ENCODE measurements around the gene FAM174C.

The FAM174C gene

DNA sequence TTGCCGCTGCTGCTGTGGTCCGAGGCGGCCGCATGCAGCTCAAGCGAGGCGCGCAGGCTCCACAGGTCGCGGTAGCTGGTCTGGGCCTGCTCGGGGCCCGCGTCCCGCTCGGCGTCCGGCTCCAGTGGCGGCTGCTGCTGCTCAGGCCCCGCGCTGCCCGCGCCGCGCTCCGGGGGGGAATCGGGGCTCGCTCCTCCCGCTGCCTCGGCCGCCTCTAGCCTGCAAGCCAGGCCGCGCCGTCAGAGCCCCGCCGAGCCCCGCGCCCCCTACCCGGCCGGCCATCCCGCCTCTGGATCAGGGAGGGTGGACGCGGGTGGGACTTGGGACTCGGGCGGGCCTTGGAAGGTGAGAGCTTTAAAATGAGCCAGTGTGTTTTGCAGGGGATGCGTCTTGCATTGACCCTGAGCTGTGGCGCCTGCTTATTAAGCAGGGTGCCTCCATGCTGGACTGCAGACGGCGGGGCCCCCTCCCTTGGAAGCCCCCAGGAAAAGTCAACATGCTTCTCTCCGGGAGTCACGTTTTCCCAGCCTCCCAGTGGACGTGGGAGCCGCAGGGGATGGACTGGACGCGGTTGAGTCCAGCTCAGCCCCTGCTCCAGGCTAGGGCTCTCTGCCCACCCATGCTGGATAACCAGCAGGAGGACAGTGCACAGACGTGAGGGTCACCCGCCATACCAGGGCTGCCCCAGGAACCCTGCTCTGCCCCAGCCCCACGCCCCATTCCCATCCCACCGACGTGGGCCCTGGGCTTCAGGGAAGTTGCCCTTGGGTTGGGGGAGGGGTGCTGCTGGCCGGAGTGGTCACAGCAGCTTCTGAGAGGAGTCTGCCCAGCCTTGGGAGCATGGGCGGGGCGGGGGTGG is 45.2 kb upstream of the FAM174C start:
- no peak overlapping the region for H3K4me3 ChIP-seq (ENCODE audit: low read length)
- TF ChIP-seq, protein P1, sequence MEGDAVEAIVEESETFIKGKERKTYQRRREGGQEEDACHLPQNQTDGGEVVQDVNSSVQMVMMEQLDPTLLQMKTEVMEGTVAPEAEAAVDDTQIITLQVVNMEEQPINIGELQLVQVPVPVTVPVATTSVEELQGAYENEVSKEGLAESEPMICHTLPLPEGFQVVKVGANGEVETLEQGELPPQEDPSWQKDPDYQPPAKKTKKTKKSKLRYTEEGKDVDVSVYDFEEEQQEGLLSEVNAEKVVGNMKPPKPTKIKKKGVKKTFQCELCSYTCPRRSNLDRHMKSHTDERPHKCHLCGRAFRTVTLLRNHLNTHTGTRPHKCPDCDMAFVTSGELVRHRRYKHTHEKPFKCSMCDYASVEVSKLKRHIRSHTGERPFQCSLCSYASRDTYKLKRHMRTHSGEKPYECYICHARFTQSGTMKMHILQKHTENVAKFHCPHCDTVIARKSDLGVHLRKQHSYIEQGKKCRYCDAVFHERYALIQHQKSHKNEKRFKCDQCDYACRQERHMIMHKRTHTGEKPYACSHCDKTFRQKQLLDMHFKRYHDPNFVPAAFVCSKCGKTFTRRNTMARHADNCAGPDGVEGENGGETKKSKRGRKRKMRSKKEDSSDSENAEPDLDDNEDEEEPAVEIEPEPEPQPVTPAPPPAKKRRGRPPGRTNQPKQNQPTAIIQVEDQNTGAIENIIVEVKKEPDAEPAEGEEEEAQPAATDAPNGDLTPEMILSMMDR (conservative IDR thresholded peaks at IDR 0.05; ENCODE audit: low read length) = no peak

DNA sequence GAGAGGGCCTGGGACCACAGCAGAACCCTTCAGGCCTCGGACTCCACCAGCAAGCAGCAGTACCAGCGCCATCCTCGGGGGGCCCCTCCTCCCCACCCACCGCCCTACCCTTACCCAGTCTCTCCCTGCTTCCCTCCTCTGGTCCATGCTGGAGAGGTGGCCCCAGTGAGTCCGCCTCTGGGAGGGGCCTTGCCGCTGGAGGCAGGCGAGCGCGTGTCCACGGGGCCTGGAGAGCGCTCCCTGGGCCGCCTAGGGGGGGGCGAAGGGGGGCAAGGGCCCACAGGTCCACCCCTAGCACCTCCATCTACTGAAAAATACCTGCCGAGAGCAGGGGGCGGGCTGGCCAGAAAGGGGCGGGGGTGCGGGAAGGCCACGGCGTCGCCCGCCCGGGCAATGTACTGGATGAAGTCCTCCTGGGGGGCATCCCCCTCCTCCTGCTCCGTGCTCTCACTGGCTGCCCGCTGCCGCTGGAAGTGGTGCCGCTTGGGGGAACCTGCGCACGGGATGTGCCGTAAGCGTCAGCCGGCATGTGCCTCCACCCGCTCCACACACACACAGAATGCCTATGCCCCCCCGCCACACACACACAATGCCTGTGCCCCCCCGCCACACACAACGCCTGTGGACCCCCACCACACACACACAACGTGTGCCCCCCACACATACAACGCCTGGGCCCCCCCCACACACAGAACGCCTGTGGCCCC is 44.4 kb upstream of the FAM174C start:
- DNase-seq (ENCODE audit: low read depth) = no peak
- TF ChIP-seq, protein P1 (conservative IDR thresholded peaks at IDR 0.05; ENCODE audit: low read length) = no peak
- no peak overlapping the region for H3K4me3 ChIP-seq (ENCODE audit: low read length)

More for the DNA sequence above, 45.2 kb upstream of the FAM174C start:
- DNase-seq (ENCODE audit: low read depth) = no peak

DNA sequence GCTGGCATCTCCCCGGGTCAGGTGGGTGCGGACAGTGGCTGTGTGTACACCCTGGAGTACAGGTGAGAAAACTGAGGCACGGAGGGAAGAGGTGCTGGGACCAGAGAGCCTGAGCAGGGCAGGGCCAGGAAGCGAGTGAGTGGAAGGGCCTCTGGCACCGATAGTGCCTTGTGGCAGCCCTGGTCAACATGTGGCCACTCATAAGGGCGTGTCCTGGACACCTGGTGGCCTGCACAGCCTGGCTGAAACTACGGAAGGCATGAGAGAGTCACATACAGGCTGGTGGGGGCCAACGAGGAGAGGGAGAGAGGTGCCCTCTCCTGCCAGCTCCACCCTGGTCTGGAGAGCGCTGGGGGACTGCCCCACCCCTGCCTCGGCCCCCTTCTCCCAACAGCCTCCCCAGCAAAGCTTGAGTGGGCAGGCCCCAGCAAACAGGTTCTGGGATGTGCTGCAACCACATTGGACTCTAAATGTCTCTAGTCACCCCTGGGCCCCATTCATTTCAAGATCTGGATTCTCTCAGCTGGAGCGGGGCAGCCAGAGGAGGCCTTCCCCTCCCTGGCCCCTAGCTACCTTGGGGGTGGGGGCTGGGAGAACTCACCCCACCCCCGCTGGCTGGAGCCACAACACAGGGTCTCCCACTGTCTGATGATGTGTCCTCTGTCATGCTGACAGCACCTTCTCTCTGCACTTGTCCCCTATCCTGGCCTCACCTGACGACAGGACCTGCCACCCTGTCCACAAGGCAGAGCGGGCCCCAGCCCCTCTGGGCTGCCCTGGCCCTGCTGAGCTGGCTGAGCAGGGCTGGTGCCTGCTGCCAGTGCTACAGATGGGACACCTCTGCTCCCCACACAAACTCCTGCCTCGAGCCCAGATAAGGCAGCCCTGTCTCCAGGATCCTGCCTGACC is 43.3 kb upstream of the FAM174C start:
- H3K4me3 ChIP-seq (ENCODE audit: low read length) = no peak overlapping the region
- TF ChIP-seq, protein P1 (conservative IDR thresholded peaks at IDR 0.05; ENCODE audit: low read length) = no peak

DNA sequence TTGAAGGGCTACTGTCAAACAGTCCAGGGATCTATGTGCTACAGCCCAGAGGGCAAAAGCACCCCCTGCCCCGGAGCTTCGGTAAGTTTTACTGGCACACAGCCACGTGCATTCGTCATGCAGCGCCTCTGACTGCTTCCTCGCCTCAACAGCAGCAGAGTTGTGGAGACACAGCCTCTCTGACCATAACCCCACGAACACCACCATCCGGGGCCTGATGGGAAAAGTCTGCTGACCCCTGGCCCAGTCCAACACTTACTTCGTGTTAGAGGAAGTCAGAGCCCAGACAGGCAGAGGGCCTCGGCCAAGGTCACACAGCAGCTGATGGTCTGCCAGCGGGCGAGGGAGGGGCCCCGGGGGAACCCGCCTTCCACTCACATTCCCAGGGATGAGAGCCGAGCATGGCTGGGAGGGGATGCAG is 42.7 kb upstream of the FAM174C start:
- no peak overlapping the region for H3K4me3 ChIP-seq (ENCODE audit: low read length)
- TF ChIP-seq, protein P1 (conservative IDR thresholded peaks at IDR 0.05; ENCODE audit: low read length) = no peak
- no peak for DNase-seq (ENCODE audit: low read depth)

More for the DNA sequence above, 43.3 kb upstream of the FAM174C start:
- no peak for DNase-seq (ENCODE audit: low read depth)

DNA sequence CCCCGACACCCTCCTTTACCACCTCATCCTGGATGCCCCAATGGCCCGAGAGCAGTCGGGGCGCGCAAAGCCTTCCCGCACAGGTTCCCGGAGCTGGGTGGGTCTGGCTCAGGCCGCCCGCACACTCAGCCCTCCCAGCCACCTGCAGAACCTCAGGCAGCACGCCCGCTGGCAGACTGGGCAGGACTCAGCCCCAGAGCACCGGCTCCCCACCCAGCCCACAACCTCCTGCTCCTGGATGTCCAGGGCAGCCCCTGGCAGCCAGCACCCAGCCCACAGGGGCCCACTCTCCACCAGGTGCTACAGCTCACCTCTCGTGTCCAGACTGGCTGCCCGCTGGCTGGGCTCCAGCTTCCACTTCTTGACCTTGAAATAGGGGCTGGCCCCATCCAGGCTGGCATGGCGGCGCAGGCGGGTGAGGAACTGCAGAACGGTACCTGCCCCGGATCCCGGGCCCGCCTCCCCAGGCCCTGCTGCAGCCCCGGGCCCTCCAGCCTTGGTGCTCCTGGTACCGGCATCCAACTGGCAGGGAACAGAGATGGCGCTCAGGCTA is 42.1 kb upstream of the FAM174C start:
- DNase-seq (ENCODE audit: low read depth) = no peak
- no peak overlapping the region for H3K4me3 ChIP-seq (ENCODE audit: low read length)
- TF ChIP-seq, protein P1 (conservative IDR thresholded peaks at IDR 0.05; ENCODE audit: low read length) = no peak

DNA sequence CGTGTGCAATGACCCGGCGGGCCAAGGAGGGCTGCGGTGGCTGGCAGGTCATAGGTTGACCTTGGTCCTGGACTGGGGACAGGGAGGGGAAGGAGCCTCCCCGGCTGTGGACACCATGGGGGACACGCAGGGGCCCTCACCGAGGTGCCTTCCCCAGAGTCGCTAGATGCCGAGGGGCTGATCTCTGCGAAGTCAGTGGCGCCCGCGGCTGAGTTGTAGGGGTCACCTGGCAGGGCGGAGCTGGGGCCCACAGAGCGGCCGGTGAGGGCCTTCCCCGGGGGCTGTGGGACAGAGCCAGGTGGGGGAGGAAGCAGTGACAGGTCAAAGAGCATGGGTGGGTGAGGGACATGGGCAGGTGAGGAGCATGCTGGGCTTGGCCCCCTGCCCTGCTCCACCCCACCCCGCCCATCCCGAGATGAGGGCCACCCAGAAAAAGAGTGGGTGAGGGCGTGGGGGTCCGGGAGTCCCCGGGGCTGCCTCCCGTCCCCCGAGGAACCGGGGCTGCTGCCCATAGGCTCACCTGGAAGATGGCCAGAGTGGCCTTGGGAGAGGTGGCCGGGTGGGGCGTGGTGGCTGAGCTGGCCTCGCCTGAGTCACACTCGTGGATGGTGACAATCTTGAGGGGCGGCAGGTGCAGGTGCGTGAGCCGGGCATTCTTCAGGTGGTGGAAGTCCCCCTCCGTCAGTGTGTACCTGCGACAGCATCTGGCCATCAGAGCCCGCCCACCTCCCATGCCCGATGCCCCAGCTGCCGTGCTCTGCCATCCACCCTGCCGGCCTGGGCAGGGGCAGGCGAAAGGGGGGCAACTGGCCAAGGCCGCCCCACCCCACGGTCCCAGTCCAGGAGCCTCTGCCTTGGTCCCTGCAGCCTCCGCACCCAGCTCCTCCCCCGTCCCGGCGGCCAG is 41.0 kb upstream of the FAM174C start:
- TF ChIP-seq, protein P1 (conservative IDR thresholded peaks at IDR 0.05; ENCODE audit: low read length) = no peak
- H3K4me3 ChIP-seq (ENCODE audit: low read length) = no peak overlapping the region
- DNase-seq (ENCODE audit: low read depth) = no peak

All from AG10803 (cell line).